GM21367 (cell line): ENCODE measurements around the gene NR1H4.
"Not testable (repeated sequence)": the region's sequence is repeated elsewhere in the genome, so short reads cannot be mapped to it uniquely, and the experiment has no call there.

Source experiments
- ATAC-seq: cut with Tn5 transposase; IDR thresholded peaks from one replicate; pipeline ENCODE4 v1.9.1; 2021; ENCODE audit not compliant: unreplicated experiment

Gene NR1H4

GRCh38 chr12:100473716-100474150 is at the start of gene NR1H4:
NR1H4 (plus strand) TSS chr12:100473866; CDS start chr12:100493324, 19,458 bp downstream.
- ATAC-seq = no peak

- ATAC-seq = no peak
Observed at GRCh38 chr12:100426145-100426544, 47.5 kb upstream of the NR1H4 start.

- ATAC-seq = no peak
Observed at GRCh38 chr12:100427078-100427477, 46.6 kb upstream of the NR1H4 start.

GRCh38 chr12:100430251-100430650 is 43.4 kb upstream of the NR1H4 start:
- not testable (repeated sequence) for ATAC-seq

- no peak for ATAC-seq
Observed at GRCh38 chr12:100433701-100434100, 40.0 kb upstream of the NR1H4 start.

GRCh38 chr12:100434177-100434576 is 39.5 kb upstream of the NR1H4 start:
- ATAC-seq = no peak

GRCh38 chr12:100435957-100436356 is 37.7 kb upstream of the NR1H4 start:
- no peak for ATAC-seq

- no peak for ATAC-seq
Observed at GRCh38 chr12:100437038-100437841, 36.4 kb upstream of the NR1H4 start.

GRCh38 chr12:100439797-100440196 is 33.9 kb upstream of the NR1H4 start:
- no peak for ATAC-seq

GRCh38 chr12:100442403-100442802 is 31.3 kb upstream of the NR1H4 start:
- ATAC-seq = no peak

- no peak for ATAC-seq
Observed at GRCh38 chr12:100443434-100443833, 30.2 kb upstream of the NR1H4 start.

- ATAC-seq = no peak
Observed at GRCh38 chr12:100445081-100445481, 28.6 kb upstream of the NR1H4 start.

- no peak for ATAC-seq
Observed at GRCh38 chr12:100447381-100447780, 26.3 kb upstream of the NR1H4 start.

GRCh38 chr12:100448656-100449055 is 25.0 kb upstream of the NR1H4 start:
- no peak for ATAC-seq

- no peak for ATAC-seq
Observed at GRCh38 chr12:100450735-100451134, 22.9 kb upstream of the NR1H4 start.

GRCh38 chr12:100453951-100454350 is 19.7 kb upstream of the NR1H4 start:
- ATAC-seq = no peak

GRCh38 chr12:100455896-100456295 is 17.8 kb upstream of the NR1H4 start:
- no peak for ATAC-seq

GRCh38 chr12:100458191-100458590 is 15.5 kb upstream of the NR1H4 start:
- no peak for ATAC-seq

- no peak for ATAC-seq
Observed at GRCh38 chr12:100460702-100461101, 13.0 kb upstream of the NR1H4 start.

- no peak for ATAC-seq
Observed at GRCh38 chr12:100461330-100461973, 12.2 kb upstream of the NR1H4 start.

GRCh38 chr12:100463661-100464060 is 10.0 kb upstream of the NR1H4 start:
- ATAC-seq = no peak

- ATAC-seq = no peak
Observed at GRCh38 chr12:100464529-100464928, 9.1 kb upstream of the NR1H4 start.
